HFF-Myc (cell line): Measurements from ENCODE around the gene CNKSR1.

ENCODE experiments used
- DNase-seq: peaks from one replicate; pipeline ENCODE4 v3.0.0-alpha.2; 2011; ENCODE audit warnings: low read depth; ENCODE audit errors: extremely low read depth
- H3K4me3 ChIP-seq: replicated peaks from 2 replicates; pipeline ENCODE4 v1.5.1; 2011; ENCODE audit warnings: low read depth, mild to moderate bottlenecking, control low read depth, low read length
- CTCF ChIP-seq: IDR thresholded peaks from 2 replicates; pipeline ENCODE4 v1.5.1; 2012; ENCODE audit warnings: mild to moderate bottlenecking, low read depth, low read length, control low read depth; ENCODE audit errors: missing control alignments

CNKSR1 gene

GRCh38 chr1:26184883-26185282, 7.6 kb downstream of the CNKSR1 start:
- TF ChIP-seq CTCF = no peak
- no peak overlapping the region for H3K4me3 ChIP-seq
- no peak for DNase-seq

- H3K4me3 ChIP-seq = no peak overlapping the region
- DNase-seq = no peak
- no peak for TF ChIP-seq CTCF
These were observed 10.6 kb downstream of the CNKSR1 start for GRCh38 chr1:26187882-26188281.

GRCh38 chr1:26188477-26188876, 11.2 kb downstream of the CNKSR1 start:
- TF ChIP-seq CTCF = no peak
- no peak overlapping the region for H3K4me3 ChIP-seq
- no peak for DNase-seq

- DNase-seq = no peak
- TF ChIP-seq CTCF = no peak
- no peak overlapping the region for H3K4me3 ChIP-seq
These were observed 12.0 kb downstream of the CNKSR1 start for GRCh38 chr1:26189331-26189730.

- no peak for DNase-seq
- TF ChIP-seq CTCF = peak; percentile 9
- no peak overlapping the region for H3K4me3 ChIP-seq
These were observed 12.5 kb downstream of the CNKSR1 start for GRCh38 chr1:26189751-26190275.

GRCh38 chr1:26190373-26190987, 13.2 kb downstream of the CNKSR1 start, which contains the start of gene CATSPER4:
Gene CATSPER4 (plus strand): TSS chr1:26190602. CDS start chr1:26190628, 26 bp downstream.
- TF ChIP-seq CTCF = no peak
- no peak for DNase-seq
- H3K4me3 ChIP-seq = no peak within 1 kb of the TSS

GRCh38 chr1:26191739-26192138, 14.4 kb downstream of the CNKSR1 start:
- H3K4me3 ChIP-seq = no peak overlapping the region
- no peak for DNase-seq
- no peak for TF ChIP-seq CTCF
